HG02678 (cell line): Measurements from ENCODE around the gene IPO9.
A peak's percentile ranks its signal among the peaks of the same experiment; 100 is the strongest.

Source experiments
- ATAC-seq: cut with Tn5 transposase; IDR thresholded peaks from one replicate; pipeline ENCODE4 v1.9.1; 2021; ENCODE audit warnings: mild to moderate bottlenecking, moderate library complexity; ENCODE audit not compliant: unreplicated experiment

IPO9 gene

GRCh38 chr1:201886103-201886885 lies 57.3 kb downstream of the IPO9 start:
- no peak for ATAC-seq

DNA sequence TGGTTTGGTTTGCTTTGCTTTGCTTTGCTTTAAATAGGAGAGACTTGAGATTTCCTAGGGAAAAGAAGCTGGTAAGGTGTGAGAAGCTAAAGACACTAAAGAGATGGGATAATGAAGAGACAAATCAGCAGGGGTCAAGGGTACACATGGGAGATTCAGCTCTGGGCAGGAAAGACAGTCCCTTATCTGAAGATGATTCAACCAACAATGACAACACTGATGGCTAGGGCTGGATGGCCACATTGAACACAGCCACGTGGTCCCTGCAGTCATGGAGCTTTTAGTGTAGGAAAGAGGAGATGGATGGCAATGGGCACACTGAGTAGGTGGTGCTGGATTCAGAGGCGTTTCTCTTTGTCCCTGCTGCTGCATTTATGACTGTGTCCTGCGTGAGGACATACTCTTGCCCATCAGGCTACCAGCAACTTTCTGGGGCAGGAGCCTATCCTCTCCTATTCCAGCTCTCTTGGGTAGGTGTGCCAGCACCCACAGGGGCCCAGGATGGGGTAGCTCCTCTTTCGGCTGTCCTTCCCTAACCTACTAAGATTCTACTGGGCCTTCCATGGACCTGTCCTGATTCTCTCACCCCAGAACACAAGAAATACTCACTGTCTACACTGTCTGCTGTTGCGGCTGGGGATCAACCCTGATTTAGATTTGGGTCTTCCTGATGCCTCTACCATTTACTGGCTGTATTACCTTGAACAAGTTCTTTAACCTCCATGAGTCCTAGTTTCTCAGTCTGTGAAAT lies 58.3 kb downstream of the IPO9 start:
- no peak for ATAC-seq

DNA sequence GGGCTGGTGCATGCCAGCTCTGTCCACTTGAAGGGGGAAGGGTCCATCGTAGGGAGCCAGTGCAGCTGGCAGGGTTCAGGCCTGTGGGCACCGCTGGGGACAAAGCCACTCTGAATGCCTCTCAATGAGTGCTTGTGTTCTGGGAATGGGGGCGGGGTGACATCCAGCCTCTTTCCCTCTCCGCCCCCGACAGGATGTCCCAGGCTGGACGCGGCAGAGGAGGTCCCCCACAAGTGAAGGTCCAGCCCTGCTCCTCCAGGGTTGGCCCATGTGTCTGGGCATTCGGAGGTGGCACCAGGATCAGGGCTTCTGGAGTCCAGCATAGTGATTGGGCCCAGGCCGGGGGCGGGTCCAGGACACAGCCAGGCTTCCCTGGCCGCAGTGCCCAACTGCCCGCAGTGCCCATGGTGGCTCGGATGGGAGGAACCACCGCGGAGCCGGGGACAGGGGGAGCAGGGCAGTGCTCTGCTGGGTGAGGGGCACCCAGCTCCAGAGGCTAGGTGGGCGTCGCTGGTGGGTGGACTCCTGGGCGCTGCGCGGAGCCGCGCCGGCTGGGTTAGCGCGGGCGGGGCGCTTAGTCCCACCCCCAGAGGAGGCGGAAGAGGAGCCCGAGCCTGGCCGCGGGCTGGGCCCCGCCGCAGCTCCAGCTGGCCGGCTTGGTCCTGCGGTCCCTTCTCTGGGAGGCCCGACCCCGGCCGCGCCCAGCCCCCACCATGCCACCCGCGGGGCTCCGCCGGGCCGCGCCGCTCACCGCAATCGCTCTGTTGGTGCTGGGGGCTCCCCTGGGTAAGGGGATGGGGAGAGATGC lies 59.5 kb downstream of the IPO9 start, which contains the start of gene SHISA4:
TSS of gene SHISA4 (plus strand) at position 617 of the 808 bp plus-strand sequence. CDS start at position 714, 97 bp downstream.
- no peak for ATAC-seq

DNA sequence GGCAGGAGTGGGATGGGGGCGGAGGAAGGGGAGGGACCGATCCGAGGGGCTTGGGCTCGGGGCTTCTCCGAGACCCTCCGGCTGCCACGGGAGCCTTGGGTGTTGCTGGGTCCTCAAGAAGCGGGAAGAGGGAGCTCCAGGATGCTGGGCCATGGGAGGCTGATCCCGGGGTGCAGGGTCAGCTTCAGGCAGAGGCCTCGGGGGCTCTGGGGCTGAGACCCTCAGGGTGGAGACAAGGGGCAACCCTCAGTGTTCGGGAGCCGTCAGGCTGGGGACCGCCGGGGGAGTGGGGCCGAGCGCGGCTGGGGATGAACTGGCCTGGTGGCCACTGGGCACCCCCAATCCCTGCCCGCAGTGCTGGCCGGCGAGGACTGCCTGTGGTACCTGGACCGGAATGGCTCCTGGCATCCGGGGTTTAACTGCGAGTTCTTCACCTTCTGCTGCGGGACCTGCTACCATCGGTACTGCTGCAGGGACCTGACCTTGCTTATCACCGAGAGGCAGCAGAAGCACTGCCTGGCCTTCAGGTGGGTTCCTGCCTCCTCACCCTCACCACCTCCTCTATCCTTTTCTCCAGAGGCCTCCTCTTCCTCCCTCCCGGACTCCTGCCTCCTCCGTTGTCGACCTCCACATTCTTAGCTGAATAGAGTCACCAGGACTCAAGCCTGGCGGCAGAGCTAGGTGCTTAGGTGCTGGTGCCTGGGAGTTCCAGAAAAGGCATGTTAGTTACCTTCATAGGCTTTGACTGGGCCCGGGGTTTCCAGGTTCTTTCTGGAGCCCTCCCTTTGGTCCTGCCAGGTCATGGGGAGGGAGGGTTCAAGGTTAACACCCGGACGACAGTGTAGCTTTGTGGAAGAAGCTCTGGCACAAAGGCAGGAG lies 60.4 kb downstream of the IPO9 start:
- ATAC-seq, result no peak

- ATAC-seq, result no peak
These were observed 61.3 kb downstream of the IPO9 start for GRCh38 chr1:201890223-201890622.

DNA sequence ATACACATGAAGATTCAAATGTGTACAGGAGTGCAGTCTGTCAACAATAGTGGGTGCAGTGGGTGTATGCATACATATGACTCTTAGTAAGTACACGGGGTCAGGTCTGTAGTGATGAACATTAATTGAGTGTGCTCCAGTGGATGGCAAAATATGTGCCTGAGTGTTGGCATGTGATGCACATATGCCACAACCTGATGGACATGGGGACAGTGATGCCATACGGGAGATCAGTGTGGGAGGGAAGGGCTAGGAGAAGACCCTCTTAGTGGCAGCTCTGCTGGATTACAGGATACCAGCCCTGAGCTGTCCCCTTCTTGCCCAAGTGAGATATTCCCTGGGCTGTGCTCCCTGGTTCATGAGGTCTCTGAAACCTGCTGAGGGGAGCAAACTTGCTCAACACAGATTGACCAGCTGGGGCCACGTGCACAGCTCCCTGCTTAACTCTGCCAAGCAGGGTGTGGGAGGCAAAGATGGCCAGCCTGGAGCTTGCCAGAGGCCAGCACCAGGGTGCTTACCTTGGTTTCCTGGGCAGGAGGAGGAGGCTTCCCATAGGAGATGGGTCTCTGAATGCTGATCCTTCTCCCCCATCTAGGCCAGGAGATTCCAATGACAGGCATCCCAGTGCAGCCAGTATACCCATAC lies 62.0 kb downstream of the IPO9 start:
- no peak for ATAC-seq

GRCh38 chr1:201891451-201892045 lies 62.6 kb downstream of the IPO9 start:
- no peak for ATAC-seq

DNA sequence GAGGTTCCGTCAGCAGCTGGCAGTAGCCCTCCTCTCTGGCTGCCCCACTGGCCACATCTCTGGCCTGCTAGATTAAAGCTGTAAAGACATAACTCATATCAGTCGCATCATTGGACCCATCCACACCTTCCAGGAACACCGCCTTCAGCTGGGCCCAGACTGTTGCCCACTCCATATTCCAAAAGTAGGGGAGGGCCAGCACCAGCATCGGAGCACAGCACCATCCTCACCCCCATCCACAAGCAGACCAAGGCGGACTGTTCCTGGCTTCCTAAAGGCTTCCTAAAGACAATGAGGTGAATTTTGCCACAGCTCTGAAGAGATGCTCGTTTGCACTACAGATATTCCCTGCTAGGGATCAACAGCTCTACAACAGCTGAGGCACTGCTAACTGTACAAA lies 63.3 kb downstream of the IPO9 start:
- ATAC-seq, result no peak

GRCh38 chr1:201893431-201893830 lies 64.5 kb downstream of the IPO9 start:
- ATAC-seq, result no peak

DNA sequence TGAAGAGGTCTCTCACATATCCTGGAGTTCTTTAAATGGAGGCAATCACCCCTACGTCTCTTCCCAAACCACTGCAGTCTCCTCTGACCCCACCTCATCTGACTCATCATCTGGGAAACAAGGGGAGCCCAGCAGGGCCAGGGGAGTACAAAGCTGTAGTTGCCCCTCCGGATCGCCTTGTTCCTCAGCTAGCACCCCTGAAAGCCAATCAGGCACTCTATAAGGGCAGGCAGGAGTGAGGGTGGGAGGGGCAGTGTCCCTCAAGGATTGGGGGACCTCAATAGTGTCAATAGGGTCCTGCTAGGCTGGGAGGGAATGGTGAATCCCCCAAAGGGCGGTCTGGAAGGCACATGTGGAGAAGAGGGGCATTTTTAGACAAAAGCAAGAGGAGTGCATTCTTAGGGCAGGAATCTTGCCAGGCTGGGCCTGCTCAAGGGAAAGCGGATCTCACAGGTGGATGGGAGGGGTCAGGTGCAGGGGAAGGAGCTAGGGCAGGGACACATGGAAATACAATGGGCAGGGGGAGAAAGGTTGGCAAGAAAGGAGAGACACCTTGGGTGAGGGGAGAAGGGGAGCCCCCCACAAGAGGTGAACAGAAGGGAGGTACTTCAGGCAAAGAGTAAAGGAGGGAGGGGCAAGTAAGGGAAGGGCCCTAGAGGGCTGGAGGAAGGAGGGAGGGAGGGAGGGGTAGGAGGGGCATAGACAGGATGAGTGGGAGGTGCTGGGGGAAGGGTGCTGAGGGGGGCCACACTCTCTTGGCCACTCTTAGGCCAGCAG lies 65.6 kb downstream of the IPO9 start:
- no peak for ATAC-seq

GRCh38 chr1:201895120-201895665 lies 66.2 kb downstream of the IPO9 start:
- ATAC-seq, result no peak

GRCh38 chr1:201895913-201896807 lies 67.2 kb downstream of the IPO9 start:
- ATAC-seq, result peak; percentile 80

DNA sequence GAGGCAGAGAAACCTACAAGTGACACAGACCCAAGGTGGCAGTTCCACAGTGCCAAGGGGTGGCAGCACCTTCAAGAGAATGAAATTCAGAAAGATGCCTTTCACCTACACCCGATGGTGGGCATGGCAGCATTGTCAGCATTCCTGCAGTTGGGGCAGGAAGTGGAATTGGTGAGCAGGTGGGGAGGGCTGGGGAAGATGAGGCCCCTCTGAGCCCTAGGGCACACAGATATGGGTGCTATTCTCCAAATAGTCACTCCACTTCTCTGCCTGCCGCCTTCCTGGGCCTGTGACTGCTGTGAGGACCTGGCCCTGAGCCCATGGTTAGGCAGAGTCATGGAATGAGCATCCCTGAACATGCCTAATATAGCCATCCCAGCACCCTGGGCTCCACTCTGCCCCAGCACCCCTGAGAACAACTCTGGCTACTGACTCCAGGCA lies 68.0 kb downstream of the IPO9 start:
- ATAC-seq, result no peak

GRCh38 chr1:201898240-201898894 lies 69.4 kb downstream of the IPO9 start:
- ATAC-seq, result no peak

GRCh38 chr1:201898992-201899391 lies 70.0 kb downstream of the IPO9 start:
- ATAC-seq, result no peak

GRCh38 chr1:201899683-201900429 lies 70.9 kb downstream of the IPO9 start:
- no peak for ATAC-seq
